Colonic mucosa (tissue), 4 donors: ENCODE data around the gene PAQR4. TPM values are rescaled to one million over a fixed set of nuclear protein-coding genes. Genes with fewer than 3 reads are reported as not detected.
"Not testable (repeated sequence)": the region's sequence is repeated elsewhere in the genome, so short reads cannot be mapped to it uniquely, and the experiment has no call there.

Experiments
- DNase-seq: peaks from one replicate; pipeline ENCODE4 v3.0.0-alpha.2; 2020
- H3K27ac ChIP-seq: fragments of 200-600 bp; one replicate; pipeline ENCODE4 v1.8.0; 2021
- H3K27me3 ChIP-seq: fragments of 200-600 bp; one replicate; pipeline ENCODE4 v1.8.0; 2021
- H3K36me3 ChIP-seq: fragments of 200-600 bp; one replicate; pipeline ENCODE4 v1.8.0; 2021
- H3K4me1 ChIP-seq: fragments of 200-600 bp; one replicate; pipeline ENCODE4 v1.8.0; 2021; ENCODE audit warnings: mild to moderate bottlenecking
- H3K4me3 ChIP-seq: fragments of 200-600 bp; one replicate; pipeline ENCODE4 v1.8.0; 2021
- H3K9ac ChIP-seq, 2 donors: one replicate each; pipeline ENCODE4 v1.7.0; 2013; ENCODE audit warnings: control low read depth in 2 of 2, low read depth in 2 of 2, low read length in 2 of 2
- H3K9me3 ChIP-seq: fragments of 200-600 bp; one replicate; pipeline ENCODE4 v1.8.0; 2021
- CTCF ChIP-seq: fragments of 200-600 bp; IDR thresholded peaks from one replicate; pipeline ENCODE4 v1.8.0; 2022; ENCODE audit warnings: antibody characterized with exemption, mild to moderate bottlenecking
- intact Hi-C: fragments of 100-400 bp; cut with DNase I; formaldehyde crosslinking; loops from one replicate; pipeline ENCODE4 v1.14.1; 2022
- total RNA-seq, 2 donors: library from RNA; stranded (reverse); fragmentation: NEBNext Ultra II Directional in 1 of 2; extraction: Animal tissue kit (Norgen Biotek cat#: 25700) in 1 of 2; gene quantifications; one replicate each; pipeline ENCODE4 v1.2.1, GENCODE V29; 2021
- donor health status: healthy.
- donor health status: DM: no; HTN: no; CAD: no.
- donor health status: DM: no; HTN: no; CAD: no.

Gene PAQR4
- total RNA-seq, 2 donors from 2014 or later = 14.0 to 42.3 TPM

GRCh38 chr16:2937170-2937569 is 32.0 kb upstream of the PAQR4 start:
- no peak for TF ChIP-seq CTCF
- no peak for DNase-seq
- intact Hi-C loops = no loop called here

GRCh38 chr16:2938206-2938605 is 30.9 kb upstream of the PAQR4 start:
- no peak for TF ChIP-seq CTCF
- Histone ChIP-seq H3K27me3 (no peaks in the 10 kb centered on the region), H3K9ac (no peak overlapping the region), H3K4me3 (no peak overlapping the region), H3K4me1 (no peaks in the 10 kb centered on the region), H3K27ac (no peak overlapping the region), H3K36me3 (peaks cover 10% of the 10 kb centered on the region), H3K9me3 (no peaks in the 10 kb centered on the region)
- intact Hi-C loops = no loop called here
- no peak for DNase-seq

More at GRCh38 chr16:2937170-2937569, 32.0 kb upstream of the PAQR4 start:
- H3K9me3 ChIP-seq = no peaks in the 10 kb centered on the region
- peaks cover 10% of the 10 kb centered on the region for H3K36me3 ChIP-seq
- H3K9ac ChIP-seq = no peak overlapping the region
- H3K4me1 ChIP-seq = no peaks in the 10 kb centered on the region
- no peak overlapping the region for H3K27ac ChIP-seq
- H3K4me3 ChIP-seq = no peak overlapping the region
- no peaks in the 10 kb centered on the region for H3K27me3 ChIP-seq

- no peak overlapping the region for H3K9ac ChIP-seq
- no peaks in the 10 kb centered on the region for H3K27me3 ChIP-seq
- H3K4me3 ChIP-seq = no peak overlapping the region
- no peaks in the 10 kb centered on the region for H3K4me1 ChIP-seq
- peaks cover 10% of the 10 kb centered on the region for H3K36me3 ChIP-seq
- no peak for DNase-seq
- H3K27ac ChIP-seq = no peak overlapping the region
- no peak for TF ChIP-seq CTCF
- intact Hi-C loops = no loop called here
- H3K9me3 ChIP-seq = no peaks in the 10 kb centered on the region
These were observed 29.2 kb upstream of the PAQR4 start for GRCh38 chr16:2939968-2940367.

GRCh38 chr16:2942045-2942444 is 27.1 kb upstream of the PAQR4 start:
- Histone ChIP-seq H3K4me3 (no peak overlapping the region), H3K9ac (no peak overlapping the region), H3K4me1 (no peaks in the 10 kb centered on the region), H3K27me3 (no peaks in the 10 kb centered on the region), H3K27ac (no peak overlapping the region), H3K36me3 (peaks cover 10% of the 10 kb centered on the region), H3K9me3 (no peaks in the 10 kb centered on the region)
- DNase-seq = no peak
- intact Hi-C loops = no loop called here
- no peak for TF ChIP-seq CTCF

- H3K27me3 ChIP-seq, H3K9me3 ChIP-seq, H3K27ac ChIP-seq, H3K9ac ChIP-seq, intact Hi-C loops, H3K4me1 ChIP-seq, DNase-seq, H3K4me3 ChIP-seq, H3K36me3 ChIP-seq: not testable (repeated sequence)
These were observed 25.4 kb upstream of the PAQR4 start for GRCh38 chr16:2943716-2944115.

- Histone ChIP-seq H3K4me1 (no peaks in the 10 kb centered on the region), H3K4me3 (no peak overlapping the region), H3K27me3 (no peaks in the 10 kb centered on the region), H3K9ac (no peak overlapping the region), H3K27ac (no peak overlapping the region), H3K36me3 (no peaks in the 10 kb centered on the region), H3K9me3 (no peaks in the 10 kb centered on the region)
- no peak for DNase-seq
- TF ChIP-seq CTCF = no peak
- intact Hi-C loops = no loop called here
These were observed 22.5 kb upstream of the PAQR4 start for GRCh38 chr16:2946649-2947048.
